ENCODE measurements around the gene FCER2.

Gene FCER2

DNA sequence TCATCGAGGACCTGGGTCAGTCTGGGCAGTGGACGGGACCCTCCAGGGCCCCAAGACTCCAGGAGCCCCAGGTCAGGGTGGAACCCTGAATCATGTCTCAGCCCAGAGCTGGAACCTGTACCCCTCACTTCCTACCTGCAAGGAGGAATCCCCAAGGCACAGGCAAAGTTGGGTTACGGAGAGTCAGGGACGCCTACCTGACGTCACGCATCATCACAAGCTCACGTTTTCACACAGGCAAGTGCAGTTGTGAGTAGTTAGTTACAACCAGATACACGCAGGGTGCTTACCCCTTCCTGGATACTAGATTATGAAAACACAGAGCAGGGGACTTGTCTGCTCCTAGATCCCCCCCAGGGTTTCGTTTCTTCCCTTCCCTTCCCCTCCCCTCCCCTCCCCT lies 31.1 kb downstream of the FCER2 start:
- TF ChIP-seq, protein P1, sequence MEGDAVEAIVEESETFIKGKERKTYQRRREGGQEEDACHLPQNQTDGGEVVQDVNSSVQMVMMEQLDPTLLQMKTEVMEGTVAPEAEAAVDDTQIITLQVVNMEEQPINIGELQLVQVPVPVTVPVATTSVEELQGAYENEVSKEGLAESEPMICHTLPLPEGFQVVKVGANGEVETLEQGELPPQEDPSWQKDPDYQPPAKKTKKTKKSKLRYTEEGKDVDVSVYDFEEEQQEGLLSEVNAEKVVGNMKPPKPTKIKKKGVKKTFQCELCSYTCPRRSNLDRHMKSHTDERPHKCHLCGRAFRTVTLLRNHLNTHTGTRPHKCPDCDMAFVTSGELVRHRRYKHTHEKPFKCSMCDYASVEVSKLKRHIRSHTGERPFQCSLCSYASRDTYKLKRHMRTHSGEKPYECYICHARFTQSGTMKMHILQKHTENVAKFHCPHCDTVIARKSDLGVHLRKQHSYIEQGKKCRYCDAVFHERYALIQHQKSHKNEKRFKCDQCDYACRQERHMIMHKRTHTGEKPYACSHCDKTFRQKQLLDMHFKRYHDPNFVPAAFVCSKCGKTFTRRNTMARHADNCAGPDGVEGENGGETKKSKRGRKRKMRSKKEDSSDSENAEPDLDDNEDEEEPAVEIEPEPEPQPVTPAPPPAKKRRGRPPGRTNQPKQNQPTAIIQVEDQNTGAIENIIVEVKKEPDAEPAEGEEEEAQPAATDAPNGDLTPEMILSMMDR (conservative IDR thresholded peaks at IDR 0.05; ENCODE audit: low read depth, low read length): no peak
- peaks cover 58% of the 10 kb centered on the region; the same call in 1 of the 2 replicates for H3K27me3 ChIP-seq (ENCODE audit: insufficient read depth, low read depth)
- H4K20me1 ChIP-seq (ENCODE audit: insufficient read depth): no peaks in the 10 kb centered on the region
- H3K4me3 ChIP-seq (IDR thresholded peaks at IDR 0.05; ENCODE audit: insufficient read depth, low read depth, low read length): no peak overlapping the region
- H3K4me1 ChIP-seq (ENCODE audit: low read depth, poor library complexity, severe bottlenecking): no peaks in the 10 kb centered on the region
- no peak overlapping the region for H2AFZ ChIP-seq (ENCODE audit: low read depth)
- H3K9ac ChIP-seq: no peak overlapping the region
- H3K27ac ChIP-seq: no peak overlapping the region
- H3K79me2 ChIP-seq (ENCODE audit: insufficient read depth, low read depth): no peaks in the 10 kb centered on the region
- no peak overlapping the region for H3K4me2 ChIP-seq
- no peaks in the 10 kb centered on the region for H3K36me3 ChIP-seq (ENCODE audit: insufficient read depth)

DNA sequence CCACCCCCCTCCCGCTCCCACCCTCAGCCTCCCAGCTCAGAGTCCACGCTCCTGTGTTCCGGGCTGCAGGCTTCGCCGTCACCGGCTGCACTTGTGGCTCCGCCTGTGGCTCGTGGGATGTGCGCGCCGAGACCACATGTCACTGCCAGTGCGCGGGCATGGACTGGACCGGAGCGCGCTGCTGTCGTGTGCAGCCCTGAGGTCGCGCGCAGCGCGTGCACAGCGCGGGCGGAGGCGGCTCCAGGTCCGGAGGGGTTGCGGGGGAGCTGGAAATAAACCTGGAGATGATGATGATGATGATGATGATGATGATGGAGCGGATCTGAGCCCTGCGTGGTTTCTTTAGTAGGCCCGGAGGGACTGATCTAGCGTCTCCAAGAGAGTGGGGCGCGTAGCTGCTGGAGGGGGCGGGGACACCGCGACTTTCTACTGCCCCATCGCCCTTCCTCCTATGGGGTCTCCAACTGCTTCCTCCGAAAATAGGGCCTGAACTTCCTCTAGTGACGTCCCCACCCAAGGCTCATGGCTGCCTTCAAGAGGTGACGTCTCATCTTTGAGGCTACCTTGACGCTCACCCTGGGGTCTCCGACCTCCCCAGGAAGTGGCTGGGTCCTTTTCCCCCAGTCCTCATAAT lies 31.7 kb downstream of the FCER2 start:
- Histone ChIP-seq H2AFZ (ENCODE audit: low read depth) (no peak overlapping the region), H3K4me2 (no peak overlapping the region), H3K9ac (no peak overlapping the region), H3K27ac (no peak overlapping the region), H3K79me2 (ENCODE audit: insufficient read depth, low read depth) (no peaks in the 10 kb centered on the region), H3K4me1 (ENCODE audit: low read depth, poor library complexity, severe bottlenecking) (no peaks in the 10 kb centered on the region), H3K4me3 (IDR thresholded peaks at IDR 0.05; ENCODE audit: insufficient read depth, low read depth, low read length) (no peak overlapping the region), H3K36me3 (ENCODE audit: insufficient read depth) (no peaks in the 10 kb centered on the region), H4K20me1 (ENCODE audit: insufficient read depth) (no peaks in the 10 kb centered on the region), H3K27me3 (ENCODE audit: insufficient read depth, low read depth) (peaks cover 60% of the 10 kb centered on the region; the same call in 1 of the 2 replicates)
- TF ChIP-seq, protein P1 (conservative IDR thresholded peaks at IDR 0.05; ENCODE audit: low read depth, low read length): no peak

DNA sequence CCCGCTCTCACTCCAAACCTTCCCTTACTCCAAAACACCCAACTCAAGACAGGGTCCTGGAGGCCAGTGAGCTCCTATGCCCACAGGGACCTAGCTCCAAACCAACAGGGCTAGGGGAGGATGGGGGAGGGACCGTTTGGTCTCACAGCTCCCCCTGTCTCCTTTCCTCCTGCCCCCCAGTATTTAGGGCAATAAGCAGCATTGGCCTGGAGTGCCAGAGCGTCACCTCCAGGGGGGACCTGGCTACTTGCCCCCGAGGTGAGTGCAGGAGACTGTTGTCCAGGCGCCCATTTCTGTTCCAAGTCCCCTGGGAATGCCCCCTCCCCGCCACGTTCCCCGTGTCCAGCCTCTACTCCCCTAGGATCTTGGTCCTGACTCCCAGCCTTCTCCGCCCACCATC lies 32.3 kb downstream of the FCER2 start:
- Histone ChIP-seq H3K4me1 (ENCODE audit: low read depth, poor library complexity, severe bottlenecking) (no peaks in the 10 kb centered on the region), H4K20me1 (ENCODE audit: insufficient read depth) (no peaks in the 10 kb centered on the region), H3K4me2 (no peak overlapping the region), H2AFZ (ENCODE audit: low read depth) (no peak overlapping the region), H3K27me3 (ENCODE audit: insufficient read depth, low read depth) (peaks cover 57% of the 10 kb centered on the region; the same call in 1 of the 2 replicates), H3K36me3 (ENCODE audit: insufficient read depth) (no peaks in the 10 kb centered on the region), H3K4me3 (IDR thresholded peaks at IDR 0.05; ENCODE audit: insufficient read depth, low read depth, low read length) (no peak overlapping the region), H3K79me2 (ENCODE audit: insufficient read depth, low read depth) (no peaks in the 10 kb centered on the region), H3K27ac (no peak overlapping the region), H3K9ac (no peak overlapping the region)
- TF ChIP-seq, protein P1 (conservative IDR thresholded peaks at IDR 0.05; ENCODE audit: low read depth, low read length): no peak

DNA sequence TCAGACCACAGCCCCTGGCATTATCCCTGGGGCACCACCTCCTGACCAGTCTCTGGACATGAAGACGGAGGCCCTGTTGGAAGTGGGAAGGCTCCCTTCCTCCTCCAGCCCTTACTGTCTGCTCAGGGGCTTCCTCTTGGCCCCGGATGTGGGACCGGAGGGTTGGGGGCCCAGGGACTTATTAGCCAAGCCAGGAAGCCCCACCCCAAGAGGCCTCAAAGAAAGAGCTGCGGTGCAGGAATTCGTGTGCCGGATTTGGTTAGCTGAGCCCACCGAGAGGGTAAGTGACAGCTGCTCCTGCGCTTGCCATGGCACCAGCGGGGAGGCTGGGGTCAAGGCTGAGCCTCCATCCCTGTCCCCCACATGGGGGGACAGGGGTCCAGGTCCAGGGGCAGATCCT lies 33.1 kb downstream of the FCER2 start, which contains the start of gene RETN:
Gene RETN (plus strand): TSS at position 208 of the 400 bp plus-strand sequence. CDS start 278 bp downstream, outside the sequence.
- Histone ChIP-seq H3K36me3 (ENCODE audit: insufficient read depth) (no peaks in the 10 kb centered on the region), H4K20me1 (ENCODE audit: insufficient read depth) (no peaks in the 10 kb centered on the region), H3K4me1 (ENCODE audit: low read depth, poor library complexity, severe bottlenecking) (no peaks in the 10 kb centered on the region), H3K79me2 (ENCODE audit: insufficient read depth, low read depth) (no peaks in the 10 kb centered on the region), H3K27ac (no peak within 1 kb of the TSS), H2AFZ (ENCODE audit: low read depth) (no peak within 1 kb of the TSS), H3K27me3 (ENCODE audit: insufficient read depth, low read depth) (peaks cover 50% of the 10 kb centered on the region; the same call in 1 of the 2 replicates), H3K9ac (no peak within 1 kb of the TSS), H3K4me2 (no peak within 1 kb of the TSS), H3K4me3 (IDR thresholded peaks at IDR 0.05; ENCODE audit: insufficient read depth, low read depth, low read length) (no peak within 1 kb of the TSS)
- TF ChIP-seq, protein P1 (conservative IDR thresholded peaks at IDR 0.05; ENCODE audit: low read depth, low read length): no peak

Data from KMS-11 (cell line).